T1000 (cell line): ENCODE data around the gene DLX4.

Experiments
- DNase-seq: peaks from one replicate; lab custom pipeline; 2025; ENCODE audit warnings: mixed read lengths; lab: John Stamatoyannopoulos, UW

Gene DLX4

DNA sequence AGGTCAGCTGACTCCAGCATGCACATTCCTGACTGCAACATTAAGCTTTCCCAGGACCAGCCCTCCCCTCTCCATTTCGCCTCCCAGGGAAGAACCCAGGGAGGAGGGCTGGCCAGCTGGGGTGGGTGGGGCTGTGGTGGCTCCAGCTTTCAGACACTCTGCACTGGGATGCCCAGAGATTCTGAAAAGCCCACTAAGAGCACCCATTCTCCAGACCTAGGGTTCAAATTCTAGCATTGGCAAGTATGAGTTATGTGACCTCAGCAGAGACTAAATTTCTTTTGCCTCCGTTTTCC lies 18.2 kb downstream of the DLX4 start:
- DNase-seq, result no peak

DNA sequence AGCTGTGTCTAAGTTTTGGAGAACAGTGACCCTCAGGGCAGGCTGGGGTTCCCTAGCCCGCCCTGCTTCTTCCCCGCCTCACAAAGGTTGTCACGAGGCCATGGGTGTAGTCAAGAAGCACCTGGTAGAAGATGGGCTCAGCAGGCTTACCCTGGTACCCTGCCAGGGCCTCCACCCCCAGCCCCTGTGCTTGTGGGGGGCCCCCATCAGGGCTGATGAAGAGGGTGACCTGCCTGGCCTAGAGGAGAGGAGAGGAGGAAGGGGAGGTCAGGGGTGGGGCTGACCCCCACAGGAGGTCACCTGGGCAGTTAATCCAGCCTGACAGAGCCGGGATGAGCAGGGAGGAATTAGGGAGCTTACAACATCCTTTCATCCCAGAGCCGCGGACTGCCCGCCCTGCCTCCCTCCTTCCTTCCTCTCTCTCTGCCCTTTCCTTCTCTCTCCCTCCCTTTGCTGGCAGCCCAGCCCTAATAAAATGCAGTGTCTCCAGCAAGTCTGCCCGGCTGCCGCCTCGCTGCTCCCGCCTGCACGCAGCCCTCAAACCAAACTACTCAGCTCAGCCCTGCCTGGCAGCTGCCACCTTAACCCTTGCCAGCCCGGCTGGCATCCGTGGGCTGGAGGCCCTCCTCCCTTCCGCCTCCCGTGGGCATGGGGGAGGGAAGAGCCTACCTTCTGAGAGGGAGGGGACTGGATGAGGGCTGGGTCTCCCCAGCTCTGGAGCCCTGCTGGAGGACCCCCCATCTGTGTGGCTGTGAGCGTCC lies 18.9 kb downstream of the DLX4 start:
- peak; percentile 20 for DNase-seq

DNA sequence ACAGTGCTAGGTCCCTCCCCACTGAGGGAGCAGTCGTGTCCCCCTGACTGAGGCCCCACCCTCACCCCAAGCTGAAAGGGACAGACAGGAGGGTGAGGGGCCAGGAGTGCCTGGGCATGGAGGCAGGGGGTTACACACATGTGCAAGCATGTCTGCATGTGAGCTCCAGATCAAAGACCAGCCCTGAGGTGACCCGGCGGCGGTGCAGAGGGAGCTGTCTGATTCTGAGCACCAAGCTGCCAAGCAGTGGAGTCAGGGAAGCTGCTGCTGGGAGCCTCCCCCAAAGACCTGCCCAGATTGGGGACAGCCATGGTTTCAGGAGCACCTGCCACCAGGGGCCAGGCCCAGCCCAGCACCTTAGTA lies 20.5 kb downstream of the DLX4 start:
- DNase-seq, result no peak

DNA sequence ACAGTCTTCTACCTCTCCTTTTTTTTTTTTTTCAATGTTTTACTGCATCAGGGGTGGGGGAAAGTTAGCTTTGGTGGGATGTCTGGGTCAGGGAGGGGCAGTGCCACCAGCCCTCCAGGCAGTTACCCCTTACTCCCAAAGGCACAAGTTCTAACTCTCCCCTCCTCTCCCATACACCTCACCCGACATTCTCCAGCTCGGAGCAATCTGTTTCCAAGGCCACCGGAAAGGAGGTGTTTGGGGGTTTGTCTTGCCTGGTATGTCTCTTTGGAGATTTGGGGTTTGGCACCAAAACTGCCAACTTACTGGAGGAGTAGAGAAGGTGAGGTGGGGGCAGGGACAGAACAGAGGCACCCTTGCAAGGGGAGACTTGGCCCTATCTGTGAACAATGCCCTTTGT lies 21.3 kb downstream of the DLX4 start:
- no peak for DNase-seq

DNA sequence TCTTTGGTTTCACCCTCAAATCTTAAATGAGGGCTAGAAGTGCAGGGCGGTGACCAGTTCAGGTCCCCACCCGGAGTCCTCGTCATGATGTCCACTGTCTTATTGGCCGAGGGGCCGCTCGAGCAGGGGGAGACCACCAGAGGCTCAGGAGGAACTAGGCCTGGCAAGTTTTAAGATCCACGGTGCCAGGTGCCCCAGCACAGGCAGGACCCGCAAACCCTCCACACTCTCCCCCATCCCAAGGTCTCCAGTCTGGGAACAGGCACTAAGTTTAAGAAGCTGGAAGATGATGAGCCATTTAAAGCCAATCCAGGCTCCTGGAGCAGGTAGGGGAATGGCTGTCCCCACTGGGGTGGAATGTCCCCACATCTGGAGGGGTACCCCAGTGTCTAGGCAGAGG lies 21.9 kb downstream of the DLX4 start:
- no peak for DNase-seq

DNA sequence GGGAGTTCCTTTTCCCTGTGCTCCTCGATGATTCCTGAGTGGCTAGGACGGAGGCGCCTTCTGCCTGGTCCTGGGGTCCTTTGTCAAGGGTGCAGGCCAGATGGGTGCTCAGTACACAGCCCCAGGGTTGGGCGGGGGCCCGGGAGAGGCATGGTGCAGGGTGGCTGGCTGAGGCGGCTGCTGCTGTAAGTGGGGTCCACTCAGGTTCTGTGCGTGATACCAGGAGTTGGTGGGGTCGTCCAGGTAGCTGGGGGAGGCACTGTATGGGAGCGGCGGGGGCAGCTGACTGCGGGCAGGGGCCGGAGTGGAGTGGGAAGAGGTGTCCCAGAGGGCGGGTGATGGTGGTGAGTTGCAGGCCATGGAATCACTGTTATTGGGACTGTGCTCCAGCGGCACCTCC lies 22.4 kb downstream of the DLX4 start:
- DNase-seq, result no peak

DNA sequence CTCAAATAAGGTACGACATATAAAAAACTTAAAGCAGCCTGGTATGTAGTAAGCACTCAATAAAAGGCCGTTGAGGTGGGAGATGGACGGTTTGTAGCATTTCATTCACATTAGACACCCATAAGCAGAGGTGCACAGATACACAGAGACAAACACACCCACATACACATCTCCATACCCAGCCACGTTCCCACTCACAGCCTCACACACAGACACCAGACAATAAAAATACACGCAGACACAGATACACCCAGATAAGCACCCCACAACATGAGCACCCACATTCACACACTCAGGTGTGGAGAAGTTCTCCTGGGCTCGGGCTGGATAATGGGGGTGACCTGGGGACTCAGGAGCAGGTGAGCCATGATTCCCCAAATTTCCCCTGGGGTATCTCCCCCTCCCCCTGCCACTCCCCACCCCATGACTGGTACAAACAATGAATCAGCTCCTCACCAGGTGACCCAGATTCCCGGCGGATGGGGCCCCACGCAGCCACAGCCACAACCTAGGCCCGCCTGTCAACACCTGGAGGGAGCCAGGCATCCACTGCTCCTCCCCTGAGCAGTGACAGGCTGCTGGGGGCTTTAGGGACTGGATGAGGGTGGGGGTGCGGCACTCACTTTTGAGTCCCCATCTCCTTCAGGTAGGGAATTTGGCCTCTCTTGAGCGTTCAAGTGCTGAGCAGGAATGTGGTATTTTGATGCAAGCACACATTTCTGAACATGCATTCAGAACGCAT lies 23.4 kb downstream of the DLX4 start:
- no peak for DNase-seq

DNA sequence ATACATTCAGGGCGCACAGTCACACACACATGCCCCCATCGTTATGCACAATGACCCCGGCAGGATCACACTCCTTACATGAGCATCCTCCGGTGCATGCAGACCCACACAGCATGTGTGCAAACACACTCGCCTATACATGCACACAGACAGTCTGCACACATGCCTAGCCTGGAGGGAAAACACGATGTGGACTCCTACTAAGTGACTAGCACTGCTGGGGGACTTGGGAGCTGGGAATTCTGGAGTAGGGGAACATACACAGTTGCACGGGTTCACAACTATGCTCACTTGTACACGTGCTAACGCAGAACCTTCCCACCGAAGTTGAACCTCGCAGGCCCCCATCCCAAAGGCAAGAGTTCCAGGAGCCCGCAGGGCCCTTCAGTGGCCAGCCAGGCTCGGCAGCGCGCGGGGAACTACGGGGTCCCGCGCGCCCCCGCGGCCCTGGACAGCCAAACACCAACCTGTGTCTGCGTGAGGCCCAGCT lies 24.0 kb downstream of the DLX4 start:
- no peak for DNase-seq

DNA sequence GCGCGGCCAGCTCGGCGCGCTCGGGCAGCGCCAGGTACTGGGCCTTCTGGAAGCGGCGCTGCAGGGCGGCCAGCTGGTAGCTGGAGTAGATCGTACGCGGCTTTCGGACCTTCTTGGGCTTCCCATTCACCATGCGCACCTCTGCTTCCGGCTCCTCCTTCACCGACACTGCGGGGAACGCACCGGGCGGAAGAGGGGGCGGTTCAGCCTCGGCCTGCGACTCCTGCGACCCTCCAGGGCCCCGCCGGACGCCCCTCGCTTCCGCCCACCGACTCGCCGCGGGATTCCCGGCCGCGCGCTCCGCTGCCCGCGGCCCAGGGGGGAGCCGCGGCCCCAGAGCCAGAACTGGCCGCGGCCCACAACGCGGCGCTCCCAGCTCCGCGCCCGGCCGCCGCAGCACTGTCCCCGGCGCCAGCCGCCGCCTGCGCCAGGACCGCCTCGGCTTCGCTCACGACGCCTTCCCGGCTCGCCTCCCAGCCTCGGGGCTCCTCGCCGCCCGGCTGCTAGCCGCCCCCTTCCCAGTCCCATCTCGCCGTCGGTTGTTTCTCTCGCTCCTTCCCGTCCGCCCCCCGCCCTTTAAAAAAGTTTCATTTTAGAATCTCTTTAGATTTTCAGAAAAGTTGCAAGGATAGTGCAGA lies 24.6 kb downstream of the DLX4 start:
- DNase-seq, result no peak

DNA sequence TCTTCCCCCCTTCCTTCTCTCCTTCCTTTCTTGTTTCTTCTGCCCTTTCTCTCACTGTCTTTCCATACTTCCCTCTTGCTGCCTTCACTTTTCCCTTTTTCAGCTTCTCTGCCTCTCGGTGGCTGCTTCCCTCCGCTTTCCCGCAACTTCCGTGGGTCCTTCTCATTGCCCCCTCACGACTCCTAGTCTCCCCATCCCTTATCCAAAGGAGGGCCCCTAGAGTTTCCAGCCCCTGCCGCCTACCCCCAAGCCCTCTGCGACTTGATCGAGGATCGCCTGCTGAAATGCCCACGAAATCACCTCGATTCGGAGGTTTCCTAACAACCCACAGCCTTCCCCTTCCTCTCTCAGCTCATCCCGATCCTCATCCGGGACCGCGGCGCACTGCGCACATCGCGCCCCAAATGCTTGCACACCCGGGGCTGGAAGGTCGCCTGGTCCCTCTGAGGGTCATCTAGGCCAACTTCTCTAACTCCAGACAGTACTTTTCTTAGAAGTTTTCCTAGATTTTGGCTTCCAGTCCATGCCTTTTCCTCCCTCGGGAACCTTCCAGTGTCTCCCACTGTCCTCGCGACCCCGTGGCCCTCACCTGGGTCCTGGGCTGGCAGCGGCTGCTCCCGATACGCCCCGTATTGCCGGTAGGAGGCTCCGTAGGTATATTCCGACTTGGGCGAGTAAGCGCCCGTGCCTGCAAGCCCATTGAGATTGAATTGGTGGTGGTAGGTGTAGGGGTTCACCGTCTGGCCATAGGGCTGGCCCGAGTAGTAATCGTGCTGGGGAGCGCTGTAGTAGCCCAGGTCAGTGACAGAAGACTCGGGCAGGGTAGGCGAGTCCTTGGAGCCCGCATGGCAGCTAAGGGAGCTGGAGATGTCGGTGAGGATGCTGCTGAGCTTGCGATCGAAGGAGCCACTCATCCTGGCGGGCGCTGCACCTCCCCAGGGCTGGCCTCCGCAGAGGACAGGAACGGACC lies 25.4 kb downstream of the DLX4 start:
- DNase-seq, result no peak

DNA sequence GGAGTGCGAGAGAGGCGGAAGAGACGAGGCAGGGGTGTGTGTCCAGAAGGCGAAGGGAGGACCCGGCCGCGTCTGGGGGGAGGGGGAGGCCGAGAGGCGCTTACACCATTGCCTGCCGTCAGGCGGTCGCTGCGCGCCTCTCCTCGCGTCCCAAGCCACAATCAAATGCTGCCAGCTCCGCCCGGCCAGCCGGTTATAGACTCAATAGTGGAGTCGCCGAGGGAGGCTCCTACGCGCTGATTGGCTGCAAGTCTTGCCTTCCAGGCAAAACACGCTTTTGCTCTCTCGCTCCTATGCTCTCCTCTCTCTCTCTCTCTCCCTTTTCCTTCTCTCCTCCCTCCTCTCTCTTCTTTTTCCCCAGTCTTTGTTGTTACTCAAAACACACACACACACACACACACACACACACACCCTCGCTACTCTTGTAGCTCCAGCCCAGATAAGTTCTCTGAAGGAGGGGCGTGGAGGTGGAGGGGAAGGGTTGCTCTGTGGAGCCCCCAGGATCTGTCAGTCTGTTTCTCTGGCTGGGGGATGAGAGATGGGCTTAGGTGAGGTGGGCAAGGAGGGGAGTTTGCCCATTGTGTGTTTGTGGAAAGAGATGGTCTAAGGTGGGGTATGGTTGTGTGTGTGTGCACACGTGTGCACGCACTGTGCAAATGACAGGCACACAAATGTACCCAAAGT lies 26.2 kb downstream of the DLX4 start, which contains the start of gene DLX3:
Gene DLX3, minus strand, starts transcription at position 170 of the 684 bp plus-strand sequence. CDS start 226 bp downstream, outside the sequence.
- peak; percentile 62 for DNase-seq

DNA sequence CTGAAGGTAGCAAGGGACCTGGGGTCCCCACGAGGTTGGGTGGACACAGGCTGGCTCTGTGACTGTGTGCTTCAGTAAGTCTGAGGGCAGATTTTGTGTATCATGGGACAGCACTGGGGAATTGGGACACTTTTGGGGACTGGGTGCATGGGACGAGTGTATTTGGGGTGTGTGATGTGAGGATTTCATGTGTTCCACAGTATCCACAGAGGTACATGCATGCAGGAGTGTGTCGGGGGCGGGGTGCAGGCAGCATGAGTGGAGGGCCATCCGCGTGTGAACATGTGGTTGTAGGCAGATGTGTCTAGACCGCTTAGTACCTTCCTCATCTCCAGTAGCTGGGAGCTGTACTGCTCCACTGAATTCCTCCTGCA lies 27.1 kb downstream of the DLX4 start:
- DNase-seq, result no peak

DNA sequence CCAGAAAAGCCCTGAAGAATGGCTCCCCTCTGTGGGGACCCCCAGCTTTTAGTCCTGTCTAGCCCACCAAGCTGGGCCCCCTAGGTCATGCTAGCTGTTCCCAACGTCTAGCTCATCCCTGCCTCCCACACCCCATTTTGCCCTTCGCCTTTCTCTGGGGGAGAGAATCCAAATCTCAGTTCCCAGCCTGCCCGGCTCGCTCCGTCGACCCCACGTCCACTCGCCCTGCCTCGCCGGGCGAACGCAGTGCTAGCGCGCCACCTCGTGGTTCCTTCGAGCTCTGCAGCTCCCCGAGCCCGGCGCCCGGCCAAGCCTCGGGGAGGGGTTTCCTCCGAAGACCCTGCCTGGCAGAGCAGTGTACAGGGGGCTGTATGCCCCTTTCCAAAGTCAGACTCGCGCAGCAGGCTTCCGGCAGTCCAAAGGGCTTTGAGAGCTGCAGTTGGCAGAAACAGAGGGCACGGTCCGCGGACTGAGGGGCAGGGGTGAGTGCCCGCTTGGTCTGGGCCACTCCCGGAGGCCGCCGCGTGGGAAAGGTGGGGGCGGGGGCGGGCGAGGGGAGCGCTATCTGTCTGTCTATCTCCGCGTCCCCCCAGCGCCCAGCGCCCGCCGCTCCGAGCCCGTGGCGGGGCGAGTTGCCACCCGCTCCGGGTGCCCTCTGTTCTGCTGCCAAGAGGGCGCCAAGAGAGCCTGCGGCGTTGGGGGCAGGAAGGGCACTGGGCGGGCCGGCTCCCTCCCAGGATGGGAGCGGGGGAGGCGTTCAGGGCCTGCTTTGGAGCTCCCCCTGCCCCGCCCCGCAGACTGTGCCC lies 27.7 kb downstream of the DLX4 start:
- DNase-seq, result peak; percentile 44

DNA sequence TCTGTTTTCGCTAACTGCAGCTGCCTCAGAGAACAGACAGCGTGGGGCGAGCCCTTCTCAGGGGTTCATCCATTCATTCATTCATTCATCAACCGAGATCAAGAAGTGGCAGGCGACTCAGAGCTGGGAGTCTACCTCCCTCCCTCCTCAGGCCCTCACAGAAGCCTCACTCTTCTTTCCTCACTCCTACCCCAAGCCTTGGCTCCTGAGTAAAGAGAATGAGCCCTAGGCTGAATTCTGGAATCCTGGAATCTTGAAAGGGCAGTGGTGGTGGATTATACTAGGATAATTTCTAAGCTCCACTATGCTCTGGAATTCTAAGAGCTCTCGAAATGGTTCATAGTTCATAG lies 28.3 kb downstream of the DLX4 start:
- no peak for DNase-seq

DNA sequence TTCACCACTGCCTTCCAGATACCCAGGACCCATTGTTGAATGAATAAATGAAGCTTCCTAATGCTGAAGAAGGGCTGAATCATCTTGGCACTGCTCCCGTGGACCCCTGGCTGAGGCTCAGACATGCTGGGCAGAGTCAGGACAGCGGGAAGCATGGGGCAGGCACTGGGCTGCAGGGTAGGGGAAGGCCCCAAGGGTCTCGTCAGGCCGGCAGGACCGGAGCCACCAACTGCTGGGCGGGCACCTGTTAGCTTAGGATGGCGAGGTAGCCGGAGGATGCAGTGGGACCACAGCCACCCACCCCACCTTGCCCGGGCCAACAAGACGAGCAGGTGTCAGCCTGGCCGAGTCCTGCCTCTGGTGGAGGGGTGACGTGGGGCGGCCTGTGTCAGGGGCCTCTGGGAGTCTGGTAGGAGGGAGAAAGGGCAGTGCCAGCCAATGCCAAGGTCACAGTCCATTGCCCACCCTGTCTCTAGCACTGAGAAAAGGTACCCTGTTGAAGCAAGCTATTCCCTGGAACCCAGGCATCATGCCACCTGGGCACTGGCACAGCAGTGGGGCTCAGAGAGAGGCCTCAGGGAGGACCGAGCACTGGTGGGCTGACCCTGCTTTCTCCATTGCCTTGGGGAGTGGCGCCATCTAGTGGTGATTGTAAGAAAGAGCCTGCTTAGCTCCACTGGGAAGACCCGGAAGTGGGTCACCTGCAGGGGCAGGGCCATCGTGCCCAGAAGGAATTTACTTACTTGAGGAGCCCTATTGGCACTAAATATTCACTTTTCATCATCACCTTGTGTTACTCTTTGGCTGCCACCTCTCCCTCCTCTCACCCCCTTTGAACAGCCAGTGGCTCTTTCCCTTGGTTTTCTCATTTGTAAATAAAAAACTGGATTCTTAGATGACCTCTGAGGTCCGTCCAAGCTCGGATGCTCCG lies 29.0 kb downstream of the DLX4 start:
- peak; percentile 77 for DNase-seq

DNA sequence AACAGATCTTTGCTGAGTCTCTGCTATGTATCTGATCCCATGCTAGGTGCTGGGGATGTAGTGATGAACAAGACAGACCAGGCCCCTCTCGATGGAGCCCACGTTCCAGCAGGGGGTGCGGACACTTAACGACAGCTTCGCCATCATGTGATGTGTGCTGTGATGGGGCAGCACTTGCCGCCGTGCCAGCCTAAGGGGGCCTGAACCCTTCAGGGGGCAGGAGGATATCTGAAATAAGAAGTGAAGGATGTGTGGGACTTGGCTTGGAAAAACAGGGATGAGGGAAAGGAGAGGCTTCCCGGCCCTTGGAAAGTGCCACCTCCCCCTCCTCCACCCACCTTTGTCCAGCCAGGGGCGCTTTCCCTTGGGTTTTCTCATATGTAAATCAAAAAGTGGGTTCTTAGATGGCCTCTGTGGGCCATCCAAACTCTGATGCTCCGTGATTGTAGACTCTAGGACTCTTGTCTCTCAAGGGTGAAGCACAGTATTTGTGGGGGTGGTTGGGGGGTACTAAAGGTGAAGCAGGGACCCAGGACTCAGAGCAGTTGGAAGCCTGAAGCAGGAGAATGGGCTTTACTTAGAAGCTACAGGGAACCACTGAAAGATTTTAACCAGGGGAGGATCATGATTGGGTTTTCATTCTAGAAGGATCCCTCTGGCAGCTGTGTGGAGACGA lies 30.0 kb downstream of the DLX4 start:
- no peak for DNase-seq

DNA sequence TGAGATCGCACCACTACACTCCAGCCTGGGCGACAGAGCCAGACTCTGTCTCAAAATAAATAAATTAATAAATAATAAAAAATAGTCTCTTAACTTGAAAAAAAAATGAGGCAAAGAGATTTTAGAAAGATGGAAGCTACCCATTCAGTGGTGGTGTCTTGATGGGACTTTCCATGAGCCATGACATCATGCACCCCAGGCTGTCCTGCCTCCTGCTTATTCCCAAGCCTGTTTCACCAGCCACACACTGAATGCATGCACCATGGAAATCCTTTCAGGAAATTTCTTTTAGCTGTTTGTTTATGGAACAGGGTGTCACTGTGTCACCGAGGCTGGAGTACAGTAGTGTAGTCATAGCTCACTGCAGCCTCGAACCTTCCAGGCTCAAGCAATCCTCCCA lies 34.9 kb downstream of the DLX4 start:
- DNase-seq, result no peak

DNA sequence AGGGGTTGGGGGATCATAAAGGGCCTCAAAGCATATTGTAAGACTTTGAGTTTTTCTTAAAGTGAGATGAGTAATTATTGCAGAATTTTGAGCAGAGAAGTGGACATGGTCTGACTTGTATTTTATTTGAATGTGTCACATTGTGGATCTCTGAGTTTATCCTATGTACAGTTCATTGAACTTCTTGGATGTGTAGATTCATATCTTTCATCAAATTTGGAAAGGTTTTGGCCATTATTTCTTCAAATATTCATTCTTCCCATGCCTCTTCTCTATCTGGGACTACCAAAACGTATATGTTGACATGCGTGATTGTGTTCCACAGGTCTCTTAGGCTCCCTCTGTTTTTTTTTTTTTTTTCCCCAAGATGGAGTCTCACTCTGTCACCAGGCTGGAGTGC lies 40.3 kb downstream of the DLX4 start:
- no peak for DNase-seq

DNA sequence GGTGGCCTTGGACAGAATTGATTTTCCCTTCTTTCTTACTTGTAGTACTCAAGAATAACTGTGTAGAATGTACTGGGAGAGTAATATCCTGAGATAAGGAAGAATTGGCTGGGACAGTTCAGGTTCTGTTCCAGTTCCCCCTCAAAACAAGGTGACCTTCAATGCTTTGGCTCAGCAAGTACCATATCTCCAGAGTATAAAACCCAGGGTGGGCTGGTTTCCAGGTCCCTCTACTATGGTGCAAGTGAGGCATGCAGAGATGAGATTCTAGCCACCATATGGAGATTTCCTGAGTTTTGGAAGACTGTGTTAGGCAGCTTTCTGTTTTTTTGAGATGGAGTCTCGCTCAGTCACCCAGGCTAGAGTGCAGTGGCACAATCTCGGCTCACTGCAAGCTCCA lies 44.1 kb downstream of the DLX4 start:
- no peak for DNase-seq
